Measurements from ENCODE around the gene NSUN4. TPM values are rescaled to one million over a fixed set of nuclear protein-coding genes. Genes with fewer than 3 reads are reported as not detected.

The NSUN4 gene
- total and polyA plus RNA-seq, 2 donors (not counting 1 experiment from before 2014, with no cell fraction given) = 21.3 to 33.7 TPM

DNA sequence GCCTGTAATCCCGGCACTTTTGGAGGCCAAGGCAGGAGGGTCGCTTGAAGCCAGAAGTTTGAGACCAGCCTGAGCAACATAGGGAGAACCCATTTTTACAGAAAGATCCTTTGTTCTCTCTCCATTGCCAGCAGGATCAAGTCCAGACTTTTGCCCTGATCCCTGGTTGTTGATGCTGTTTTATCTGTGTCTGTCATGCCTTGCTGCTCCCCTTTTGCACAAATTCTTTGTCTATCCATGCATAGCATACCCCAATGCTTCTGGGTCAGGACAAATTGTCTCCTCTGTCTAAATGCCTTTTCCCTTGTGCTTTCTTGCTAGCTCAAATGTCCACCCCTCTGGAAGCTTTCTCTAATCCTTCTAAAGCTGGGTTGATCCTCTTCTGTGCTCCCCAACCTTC, 28.2 kb downstream of the NSUN4 start:
- no peak overlapping the region for H2AFZ ChIP-seq (ENCODE audit: insufficient read depth, low read depth, low read length, poor library complexity, severe bottlenecking)
- 100% methylated on average over 2 of the region's 2 CpGs for WGBS (ENCODE audit: insufficient coverage)
- Mint-ChIP-seq H3K4me3 (no peak overlapping the region), H3K27ac (no peak overlapping the region), H3K9me3 (ENCODE audit: insufficient read depth) (no peaks in the 10 kb centered on the region), H3K4me1 (peaks cover 30% of the 10 kb centered on the region), H3K27me3 (no peaks in the 10 kb centered on the region)
- no peaks in the 10 kb centered on the region for H4K20me1 ChIP-seq (ENCODE audit: control insufficient read depth, insufficient read depth, low read length, poor library complexity, severe bottlenecking)
- ChIA-PET POLR2A (no interaction called here), CTCF (interaction anchor here (1.3 kb wide), 1 partner anchor 21 kb away, joined by 3 read pairs; no protein-coding TSS in a partner anchor)
- TF ChIP-seq, protein P1, sequence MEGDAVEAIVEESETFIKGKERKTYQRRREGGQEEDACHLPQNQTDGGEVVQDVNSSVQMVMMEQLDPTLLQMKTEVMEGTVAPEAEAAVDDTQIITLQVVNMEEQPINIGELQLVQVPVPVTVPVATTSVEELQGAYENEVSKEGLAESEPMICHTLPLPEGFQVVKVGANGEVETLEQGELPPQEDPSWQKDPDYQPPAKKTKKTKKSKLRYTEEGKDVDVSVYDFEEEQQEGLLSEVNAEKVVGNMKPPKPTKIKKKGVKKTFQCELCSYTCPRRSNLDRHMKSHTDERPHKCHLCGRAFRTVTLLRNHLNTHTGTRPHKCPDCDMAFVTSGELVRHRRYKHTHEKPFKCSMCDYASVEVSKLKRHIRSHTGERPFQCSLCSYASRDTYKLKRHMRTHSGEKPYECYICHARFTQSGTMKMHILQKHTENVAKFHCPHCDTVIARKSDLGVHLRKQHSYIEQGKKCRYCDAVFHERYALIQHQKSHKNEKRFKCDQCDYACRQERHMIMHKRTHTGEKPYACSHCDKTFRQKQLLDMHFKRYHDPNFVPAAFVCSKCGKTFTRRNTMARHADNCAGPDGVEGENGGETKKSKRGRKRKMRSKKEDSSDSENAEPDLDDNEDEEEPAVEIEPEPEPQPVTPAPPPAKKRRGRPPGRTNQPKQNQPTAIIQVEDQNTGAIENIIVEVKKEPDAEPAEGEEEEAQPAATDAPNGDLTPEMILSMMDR (IDR thresholded peaks at IDR 0.05) = no peak
- TF ChIP-seq EZH2 (IDR thresholded peaks at IDR 0.05; ENCODE audit: borderline replicate concordance, insufficient read depth, low read depth, low read length, poor library complexity, severe bottlenecking) = no peak
- DNase-seq = no peak
- H3K4me2 ChIP-seq (replicated peaks; ENCODE audit: low read depth, low read length, poor library complexity, severe bottlenecking) = no peak overlapping the region
- H3K79me2 ChIP-seq (ENCODE audit: control insufficient read depth, insufficient read depth, low read length) = no peaks in the 10 kb centered on the region
- H3K4me3 ChIP-seq (ENCODE audit: control extremely low read depth in 1 of 5, extremely low read depth in 1 of 5, insufficient read depth in 1 of 5, low read depth in 2 of 5, low read length in 4 of 5) = no peak overlapping the region
- intact Hi-C loops (cut with micrococcal nuclease) = no loop called here
- H3K27me3 ChIP-seq (replicated peaks in 1 of 4; ENCODE audit: control extremely low read depth in 1 of 4, control insufficient read depth in 3 of 4, insufficient read depth in 4 of 4, low read length in 3 of 4) = no peaks in the 10 kb centered on the region
- peaks cover 18 to 19% of the 10 kb centered on the region in 2 donors for H3K4me1 ChIP-seq (ENCODE audit: control insufficient read depth in 2 of 2, insufficient read depth in 2 of 2, low read length in 2 of 2)
- no peak for ATAC-seq (ENCODE audit: low read depth)
- no peak overlapping the region for H3K9ac ChIP-seq (ENCODE audit: low read length)
- H3K9me3 ChIP-seq (ENCODE audit: control extremely low read depth in 1 of 3, control insufficient read depth in 2 of 3, insufficient read depth in 1 of 3, low read length in 2 of 3) = no peaks in the 10 kb centered on the region
- H3K27ac ChIP-seq (ENCODE audit: low read length in 2 of 2) = no peak overlapping the region
- peaks cover 7 to 23% of the 10 kb centered on the region in 2 experiments for H3K36me3 ChIP-seq (replicated peaks in 1 of 2; ENCODE audit: control extremely low read depth in 1 of 2, control insufficient read depth in 1 of 2, extremely low read depth in 1 of 2, insufficient read depth in 2 of 2, low read length in 1 of 2)

DNA sequence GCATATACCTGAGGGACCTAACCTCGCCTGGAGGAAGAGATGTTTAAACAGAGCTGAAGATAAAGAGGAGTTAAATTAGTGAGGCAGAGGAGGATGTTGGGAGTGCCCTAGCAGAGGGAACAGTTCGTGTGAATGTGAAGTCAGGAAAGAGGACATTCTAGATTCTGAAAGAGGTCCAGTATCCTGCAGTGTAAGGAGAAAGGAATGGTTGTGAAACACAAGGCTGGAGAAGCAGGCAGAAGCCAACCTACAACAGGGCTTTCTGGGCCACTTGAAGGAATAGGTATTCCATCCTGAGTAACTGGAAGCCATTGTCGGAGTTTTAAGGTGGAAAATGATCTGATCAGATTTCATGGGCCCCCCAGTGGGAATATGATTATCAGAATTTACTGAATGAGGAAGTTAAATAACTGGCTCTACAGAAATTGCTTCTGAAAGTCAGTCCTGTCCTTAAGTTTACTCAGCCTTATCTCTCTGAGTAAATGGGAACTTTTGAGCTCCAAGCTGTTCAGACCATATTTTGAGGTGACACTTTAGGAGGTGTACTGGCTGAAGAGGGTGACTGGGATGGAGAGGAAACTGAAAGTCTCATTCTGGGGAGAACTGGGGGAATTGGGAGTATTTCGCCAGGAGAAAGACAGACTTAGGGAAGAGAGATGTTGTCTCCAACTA, 29.1 kb downstream of the NSUN4 start:
- Mint-ChIP-seq H3K27me3 (no peaks in the 10 kb centered on the region), H3K4me1 (peaks cover 30% of the 10 kb centered on the region), H3K9me3 (ENCODE audit: insufficient read depth) (no peaks in the 10 kb centered on the region), H3K27ac (peak overlapping the region; percentile 84), H3K4me3 (peak overlapping the region; percentile 58)
- Histone ChIP-seq H3K9ac (ENCODE audit: low read length) (no peak overlapping the region), H3K4me2 (replicated peaks; ENCODE audit: low read depth, low read length, poor library complexity, severe bottlenecking) (peak overlapping the region; percentile 10), H3K27ac (ENCODE audit: low read length in 2 of 2) (peak overlapping the region in 1 of 2 donors; percentile 4), H2AFZ (ENCODE audit: insufficient read depth, low read depth, low read length, poor library complexity, severe bottlenecking) (no peak overlapping the region), H3K27me3 (replicated peaks in 1 of 4; ENCODE audit: control extremely low read depth in 1 of 4, control insufficient read depth in 3 of 4, insufficient read depth in 4 of 4, low read length in 3 of 4) (no peaks in the 10 kb centered on the region), H3K4me1 (ENCODE audit: control insufficient read depth in 2 of 2, insufficient read depth in 2 of 2, low read length in 2 of 2) (peaks cover 18 to 19% of the 10 kb centered on the region in 2 donors), H3K36me3 (replicated peaks in 1 of 2; ENCODE audit: control extremely low read depth in 1 of 2, control insufficient read depth in 1 of 2, extremely low read depth in 1 of 2, insufficient read depth in 2 of 2, low read length in 1 of 2) (peaks cover 7 to 23% of the 10 kb centered on the region in 2 experiments), H3K9me3 (ENCODE audit: control extremely low read depth in 1 of 3, control insufficient read depth in 2 of 3, insufficient read depth in 1 of 3, low read length in 2 of 3) (no peaks in the 10 kb centered on the region), H3K79me2 (ENCODE audit: control insufficient read depth, insufficient read depth, low read length) (no peaks in the 10 kb centered on the region), H4K20me1 (ENCODE audit: control insufficient read depth, insufficient read depth, low read length, poor library complexity, severe bottlenecking) (no peaks in the 10 kb centered on the region), H3K4me3 (ENCODE audit: control extremely low read depth in 1 of 5, extremely low read depth in 1 of 5, insufficient read depth in 1 of 5, low read depth in 2 of 5, low read length in 4 of 5) (no peak overlapping the region)
- intact Hi-C loops (cut with micrococcal nuclease) = no loop called here
- DNase-seq = no peak
- POLR2A ChIA-PET = no interaction called here
- 46% methylated on average over 3 of the region's 4 CpGs for WGBS (ENCODE audit: insufficient coverage)
- TF ChIP-seq, protein P1 (IDR thresholded peaks at IDR 0.05) = no peak
- TF ChIP-seq EZH2 (IDR thresholded peaks at IDR 0.05; ENCODE audit: borderline replicate concordance, insufficient read depth, low read depth, low read length, poor library complexity, severe bottlenecking) = no peak
- CTCF ChIA-PET = interaction anchor here (1.3 kb wide), 1 partner anchor 22 kb away, joined by 3 read pairs; no protein-coding TSS in a partner anchor
- peak; percentile 17 for ATAC-seq (ENCODE audit: low read depth)

Measured in B cell (primary cell).